GM21367 (cell line): Measurements from ENCODE around the gene PAOX.
"Not testable (repeated sequence)": the region's sequence is repeated elsewhere in the genome, so short reads cannot be mapped to it uniquely, and the experiment has no call there.

ENCODE experiments used
- ATAC-seq: cut with Tn5 transposase; IDR thresholded peaks from one replicate; pipeline ENCODE4 v1.9.1; 2021; ENCODE audit not compliant: unreplicated experiment

Gene PAOX

GRCh38 chr10:133431888-133432613 lies 53.0 kb downstream of the PAOX start:
- not testable (repeated sequence) for ATAC-seq

DNA sequence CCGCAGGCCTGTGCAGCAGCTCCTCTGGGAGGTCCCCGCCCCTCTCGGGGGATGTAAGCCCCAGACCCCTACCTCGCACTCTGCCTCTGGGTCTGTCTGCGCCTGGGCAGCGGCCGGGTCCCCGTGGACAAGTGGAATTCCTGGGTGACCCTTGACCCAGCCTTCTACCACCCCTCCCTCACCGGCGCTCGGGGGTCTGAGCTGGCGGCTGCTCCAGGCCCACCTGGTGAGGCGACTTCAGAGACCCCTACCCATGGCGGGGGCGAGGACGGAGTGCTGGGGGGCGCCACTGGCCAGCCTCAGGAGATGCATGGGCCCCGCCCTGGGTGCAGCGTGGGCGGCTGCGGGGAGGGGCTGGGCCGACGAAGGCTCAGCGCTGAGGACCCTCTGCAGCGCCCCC lies 53.7 kb downstream of the PAOX start:
- ATAC-seq = not testable (repeated sequence)

DNA sequence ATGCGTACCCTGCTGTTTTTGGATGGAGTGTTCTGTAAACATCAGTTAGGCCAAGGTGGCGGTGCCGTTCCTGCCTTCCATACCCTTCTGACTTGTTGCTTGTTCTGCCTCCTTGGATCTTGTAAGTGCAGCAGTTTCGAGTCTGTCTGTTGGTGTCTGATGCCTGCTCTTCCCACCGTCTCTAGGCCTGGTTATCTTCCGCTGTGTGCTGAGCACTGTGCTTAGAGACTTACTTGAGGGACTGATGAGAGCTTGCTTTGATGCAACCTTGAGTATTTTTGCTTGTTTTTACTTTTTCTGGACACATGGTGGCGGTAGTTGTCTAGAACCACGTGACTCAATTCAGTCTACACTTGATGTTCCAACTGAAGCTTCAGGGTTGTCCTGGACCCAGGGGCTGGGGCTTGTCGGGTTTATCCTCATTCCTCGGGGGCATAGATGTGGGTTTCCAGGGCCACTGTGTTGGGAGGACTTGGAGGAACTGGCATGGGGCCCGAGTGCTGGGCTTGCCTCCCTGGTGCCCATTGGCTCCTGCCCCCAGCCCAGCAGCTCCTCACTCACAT lies 59.7 kb downstream of the PAOX start:
- ATAC-seq = no peak

GRCh38 chr10:133439517-133440461 lies 60.7 kb downstream of the PAOX start:
- no peak for ATAC-seq

- no peak for ATAC-seq
Observed at GRCh38 chr10:133440633-133441285, 61.7 kb downstream of the PAOX start.
